HCT116 (cell line): Measurements from ENCODE around the gene COBL. TPM values are rescaled to one million over a fixed set of nuclear protein-coding genes. Genes with fewer than 3 reads are reported as not detected.

Experiments used
- ATAC-seq: fragments of 200-7000 bp; cut with Tn5 transposase; 2 replicates; pipeline ENCODE4 v1.9.1; 2020; ENCODE audit warnings: mild to moderate bottlenecking, moderate library complexity
- BruUV-seq: library from RNA; stranded (reverse); fragments of 400-500 nt; replicated peaks from 2 replicates; lab custom pipeline; 2021; lab: Mats Ljungman, UMichigan
- CTCF ChIA-PET: fragments of 300-600 bp; sonication (Branson Sonifier 250); formaldehyde crosslinking; loops from one replicate; lab custom pipeline; 2021; ENCODE audit warnings: antibody characterized with exemption; lab: Charles Lee
- POLR2A ChIA-PET: fragments of 300-600, 350-600 bp; sonication (Branson Sonifier 250); formaldehyde crosslinking; loops from one replicate; lab custom pipeline; 2021; ENCODE audit warnings: antibody characterized with exemption; lab: Charles Lee
- RAD21 ChIA-PET, 2 experiments: fragments of 300-600 bp; sonication (Branson Sonifier 250); formaldehyde crosslinking; loops; one replicate each; lab custom pipeline; 2023; ENCODE audit warnings: low total read pairs in 2 of 2; ENCODE audit not compliant: uncharacterized antibody in 2 of 2, unreplicated experiment in 2 of 2, low non-redundant PET in 1 of 2; lab: Charles Lee
- DNase-seq: peaks from one replicate; pipeline ENCODE4 v3.0.0-alpha.2; 2010; ENCODE audit warnings: low read depth, low spot score
- H2AFZ ChIP-seq: fragments of 200-600 bp; shearing (Covaris generic), sonication (generic); 2 replicates; pipeline ENCODE4 v1.6.1; 2017; ENCODE audit warnings: low read depth, mixed run types, mixed read lengths, antibody characterized with exemption, low read length; ENCODE audit not compliant: poor library complexity, severe bottlenecking
- H3K27ac ChIP-seq: 2 replicates; pipeline ENCODE4 v1.5.1; 2012; ENCODE audit warnings: low read depth, low read length
- H3K27me3 ChIP-seq: fragments of 200-600 bp; sonication (generic); 2 replicates; pipeline ENCODE4 v1.6.1; 2016; ENCODE audit warnings: mixed run types, low read length, mixed read lengths; ENCODE audit not compliant: insufficient read depth
- H3K36me3 ChIP-seq, 2 experiments: fragments of 200-500 bp in 1 of 2; fragments of 200-600 bp in 1 of 2; sonication (Bioruptor generic) in 1 of 2; sonication (generic) in 1 of 2; 2 replicates each; pipeline versions ENCODE4 v1.5.1 to v1.6.1; 2014 to 2016; ENCODE audit warnings: low read length in 2 of 2, inconsistent platforms in 1 of 2, mixed read lengths in 1 of 2, mixed run types in 1 of 2; ENCODE audit not compliant: insufficient read depth in 2 of 2, control insufficient read depth in 1 of 2
- H3K4me1 ChIP-seq, 2 experiments: fragments of 200-600 bp in 1 of 2; sonication (generic) in 1 of 2; 2 replicates each; pipeline versions ENCODE4 v1.5.1 to v1.6.1; 2012 to 2017; ENCODE audit warnings: low read length in 2 of 2, inconsistent platforms in 1 of 2, mild to moderate bottlenecking in 1 of 2, mixed read lengths in 1 of 2, mixed run types in 1 of 2, moderate library complexity in 1 of 2; ENCODE audit not compliant: insufficient read depth in 2 of 2, control insufficient read depth in 1 of 2
- H3K4me2 ChIP-seq: fragments of 200-600 bp; sonication (generic); 2 replicates; pipeline ENCODE4 v1.6.1; 2017; ENCODE audit warnings: mixed run types, low read length, mixed read lengths
- H3K4me3 ChIP-seq, 2 experiments: fragments of 200-600 bp in 1 of 2; sonication (generic) in 1 of 2; replicated peaks in 1 of 2; 2 replicates each; pipeline ENCODE4 v1.5.1; 2011 to 2016; ENCODE audit warnings: low read length in 2 of 2, control low read depth in 1 of 2, low read depth in 1 of 2, mild to moderate bottlenecking in 1 of 2, mixed read lengths in 1 of 2, mixed run types in 1 of 2
- H3K79me2 ChIP-seq: fragments of 200-600 bp; sonication (generic); 2 replicates; pipeline ENCODE4 v1.6.1; 2017; ENCODE audit warnings: mild to moderate bottlenecking, mixed run types, low read length, moderate library complexity, mixed read lengths; ENCODE audit not compliant: insufficient read depth
- H3K9ac ChIP-seq: fragments of 200-600 bp; sonication (generic); 2 replicates; pipeline ENCODE4 v1.6.1; 2016; ENCODE audit warnings: low read length, mixed read lengths
- H3K9me2 ChIP-seq: fragments of 200-600 bp; sonication (generic), shearing (Covaris generic); 2 replicates; pipeline ENCODE4 v1.6.1; 2017; ENCODE audit warnings: mixed run types, mild to moderate bottlenecking, moderate library complexity; ENCODE audit not compliant: insufficient read depth
- H3K9me3 ChIP-seq, 2 experiments: fragments of 200-500 bp in 1 of 2; fragments of 200-600 bp in 1 of 2; sonication (Bioruptor generic) in 1 of 2; sonication (generic) in 1 of 2; 2 replicates each; pipeline ENCODE4 v1.6.1; 2014 to 2017; ENCODE audit warnings: low read length in 2 of 2, mixed read lengths in 2 of 2, inconsistent platforms in 1 of 2, low read depth in 1 of 2, mild to moderate bottlenecking in 1 of 2, mixed run types in 1 of 2, moderate library complexity in 1 of 2; ENCODE audit not compliant: control insufficient read depth in 1 of 2, insufficient read depth in 1 of 2
- H4K20me1 ChIP-seq: fragments of 200-600 bp; sonication (generic), shearing (Covaris generic); 2 replicates; pipeline ENCODE4 v1.6.1; 2017; ENCODE audit warnings: mixed run types, mild to moderate bottlenecking, moderate library complexity; ENCODE audit not compliant: insufficient read depth
- ATF3 ChIP-seq: IDR thresholded peaks from 2 replicates; pipeline ENCODE4 v1.6.1; 2012
- CBX3 ChIP-seq: IDR thresholded peaks from 2 replicates; pipeline ENCODE4 v1.6.1; 2012; ENCODE audit warnings: low read depth
- CEBPB ChIP-seq: IDR thresholded peaks from 2 replicates; pipeline ENCODE4 v1.6.1; 2012; ENCODE audit warnings: low read depth
- EGR1 ChIP-seq: IDR thresholded peaks from 2 replicates; pipeline ENCODE4 v1.6.1; 2012; ENCODE audit warnings: low read depth
- ELF1 ChIP-seq: IDR thresholded peaks from 2 replicates; pipeline ENCODE4 v1.6.1; 2012; ENCODE audit warnings: low read depth, borderline replicate concordance
- EZH2 ChIP-seq: fragments of 200-600 bp; sonication (generic); IDR thresholded peaks from 2 replicates; pipeline ENCODE4 v1.6.1; 2017; ENCODE audit warnings: antibody characterized with exemption, mixed run types
- EZH2phosphoT487 ChIP-seq: fragments of 200-600 bp; IDR thresholded peaks from 2 replicates; pipeline ENCODE4 v1.6.1; 2018; ENCODE audit warnings: antibody characterized with exemption, borderline replicate concordance
- FOSL1 ChIP-seq: IDR thresholded peaks from 2 replicates; pipeline ENCODE4 v1.6.1; 2012; ENCODE audit warnings: low read depth
- JUND ChIP-seq: IDR thresholded peaks from 2 replicates; pipeline ENCODE4 v1.6.1; 2012
- POLR2A ChIP-seq: IDR thresholded peaks from 2 replicates; pipeline ENCODE4 v1.7.0; 2011; ENCODE audit warnings: borderline replicate concordance; ENCODE audit not compliant: insufficient read depth, insufficient read length; ENCODE audit errors: extremely low read depth
- POLR2AphosphoS5 ChIP-seq: IDR thresholded peaks from 2 replicates; pipeline ENCODE4 v1.6.1; 2011; ENCODE audit warnings: mild to moderate bottlenecking, low read depth, low read length, moderate library complexity
- RAD21 ChIP-seq: IDR thresholded peaks from 2 replicates; pipeline ENCODE4 v1.6.1; 2012; ENCODE audit warnings: low read depth, mild to moderate bottlenecking
- REST ChIP-seq: IDR thresholded peaks from 2 replicates; pipeline ENCODE4 v1.6.1; 2012; ENCODE audit warnings: low read depth
- SP1 ChIP-seq: IDR thresholded peaks from 2 replicates; pipeline ENCODE4 v1.6.1; 2012; ENCODE audit warnings: low read depth
- SRF ChIP-seq: IDR thresholded peaks from 2 replicates; pipeline ENCODE4 v1.6.1; 2012; ENCODE audit warnings: low read depth
- YY1 ChIP-seq: IDR thresholded peaks from 2 replicates; pipeline ENCODE4 v1.6.1; 2011; ENCODE audit warnings: low read length, low read depth, moderate library complexity, mild to moderate bottlenecking; ENCODE audit not compliant: insufficient replicate concordance; ENCODE audit errors: extremely low read depth
- ZFX ChIP-seq: fragments of 450-650 bp; IDR thresholded peaks from 2 replicates; pipeline ENCODE4 v1.6.1; 2017
- ZNF274 ChIP-seq: fragments of 200-500 bp; sonication (Bioruptor generic); IDR thresholded peaks from 2 replicates; pipeline ENCODE4 v1.6.1; 2014; ENCODE audit warnings: mild to moderate bottlenecking, low read depth, low read length, inconsistent platforms
- intact Hi-C: fragments of 100-400 bp; cut with micrococcal nuclease; formaldehyde crosslinking; loops from 2 replicates; pipeline ENCODE4 v1.10.0; 2022
- total RNA-seq: library from RNA; stranded (reverse); gene quantifications from one replicate; pipeline ENCODE4 v1.2.1, GENCODE V29; 2021; ENCODE audit not compliant: unreplicated experiment

The COBL gene
- total RNA-seq, 1 experiment from 2014 or later: 19.3 TPM

- Histone ChIP-seq H3K4me3 (peak overlapping the region in 1 of 2 experiments; percentile 8; a peak in 1 of 4 replicates), H3K27me3 (no peaks in the 10 kb centered on the region), H3K9me3 (no peaks in the 10 kb centered on the region), H3K27ac (no peak overlapping the region), H3K4me2 (peak overlapping the region; percentile 56), H3K9me2 (no peaks in the 10 kb centered on the region), H3K4me1 (peaks cover 18 to 32% of the 10 kb centered on the region in 2 experiments), H2AFZ (no peak overlapping the region), H3K36me3 (no peaks in the 10 kb centered on the region), H3K9ac (peak overlapping the region; percentile 18; the same call in 1 of the 2 replicates), H3K79me2 (no peaks in the 10 kb centered on the region; the same call in 1 of the 2 replicates), H4K20me1 (no peaks in the 10 kb centered on the region)
- DNase-seq (peak; percentile 46), ATAC-seq (peak; percentile 89)
- ChIA-PET CTCF (interaction anchor here (1.2 to 1.5 kb wide), 2 partner anchors 111 to 112 kb away, joined by 3 to 4 read pairs; no protein-coding TSS in a partner anchor), RAD21 (no interaction called here), POLR2A (no interaction called here)
- peak; percentile 63; the same call in 1 of the 2 replicates for TF ChIP-seq CBX3
- peak; percentile 39 for TF ChIP-seq FOSL1
- no peak for TF ChIP-seq RAD21
- no peak for TF ChIP-seq EZH2phosphoT487
- TF ChIP-seq POLR2AphosphoS5: 0 out of 2 replicates have a peak, but pooled peaks have one; percentile 16
- peak; percentile 60 for TF ChIP-seq SP1
- no TSS peak for BruUV-seq
- intact Hi-C loops: no loop called here
These were observed 60.9 kb downstream of the COBL start for GRCh38 chr7:51255536-51256208.

- no TSS peak for BruUV-seq
- H3K9me3 ChIP-seq: no peaks in the 10 kb centered on the region
- H2AFZ ChIP-seq: no peak overlapping the region
- intact Hi-C loops: no loop called here
- ChIA-PET RAD21 (no interaction called here), CTCF (interaction anchor here (1.5 kb wide), 1 partner anchor 112 kb away, joined by 4 read pairs; no protein-coding TSS in a partner anchor), POLR2A (interaction anchor here (0.6 kb wide), 1 partner anchor 42 kb away, joined by 6 read pairs; no protein-coding TSS in a partner anchor)
- H3K79me2 ChIP-seq: no peaks in the 10 kb centered on the region; the same call in 1 of the 2 replicates
- peak overlapping the region in 1 of 2 experiments; percentile 8; a peak in 1 of 4 replicates for H3K4me3 ChIP-seq
- H3K27ac ChIP-seq: no peak overlapping the region
- no peaks in the 10 kb centered on the region for H3K9me2 ChIP-seq
- ATAC-seq: no peak
- no peaks in the 10 kb centered on the region for H3K36me3 ChIP-seq
- DNase-seq: no peak
- H3K9ac ChIP-seq: peak overlapping the region; percentile 18; the same call in 1 of the 2 replicates
- no peaks in the 10 kb centered on the region for H4K20me1 ChIP-seq
- no peaks in the 10 kb centered on the region for H3K27me3 ChIP-seq
- peaks cover 19 to 37% of the 10 kb centered on the region in 2 experiments for H3K4me1 ChIP-seq
- H3K4me2 ChIP-seq: peak overlapping the region; percentile 56
- TF ChIP-seq EZH2phosphoT487 (no peak), YY1 (no peak), REST (no peak), JUND (no peak), RAD21 (no peak), ZNF274 (no peak), ZFX (no peak), ATF3 (no peak), POLR2AphosphoS5 (no peak), EZH2 (no peak), POLR2A (no peak), CEBPB (no peak), FOSL1 (no peak), EGR1 (no peak), SRF (no peak), ELF1 (no peak)
These were observed 61.6 kb downstream of the COBL start for GRCh38 chr7:51255036-51255435.
